ENCODE data around the gene SLC5A9. TPM values are rescaled to one million over a fixed set of nuclear protein-coding genes. Genes with fewer than 3 reads are reported as not detected.

Gene SLC5A9
- total RNA-seq, 1 experiment from 2014 or later: not detected

- BruUV-seq (replicated peaks): no TSS peak
- intact Hi-C loops (cut with micrococcal nuclease): no loop called here
These were observed 63.0 kb downstream of the SLC5A9 start for GRCh38 chr1:48285525-48285924.

GRCh38 chr1:48291421-48291820 is 68.9 kb downstream of the SLC5A9 start:
- H3K27ac ChIP-seq (ENCODE audit: low read depth, low read length): no peak overlapping the region
- no peak overlapping the region for H3K9ac ChIP-seq (ENCODE audit: low read length)
- RAD21 ChIA-PET (ENCODE audit: low non-redundant PET in 1 of 2, low total read pairs in 2 of 2, uncharacterized antibody in 2 of 2, unreplicated experiment in 2 of 2): no interaction called here
- no peak for TF ChIP-seq ZBTB33 (IDR thresholded peaks at IDR 0.05; ENCODE audit: extremely low read depth, insufficient replicate concordance, low read length)
- no peak for TF ChIP-seq ATF3 (IDR thresholded peaks at IDR 0.05)
- no peak for TF ChIP-seq REST (IDR thresholded peaks at IDR 0.05; ENCODE audit: low read depth)
- no peak for TF ChIP-seq SRF (IDR thresholded peaks at IDR 0.05; ENCODE audit: low read depth)
- ATAC-seq: no peak
- CTCF ChIA-PET: no interaction called here
- no TSS peak for BruUV-seq (replicated peaks)
- no peaks in the 10 kb centered on the region for H3K79me2 ChIP-seq (ENCODE audit: insufficient read depth, low read length)
- no peaks in the 10 kb centered on the region for H4K20me1 ChIP-seq (ENCODE audit: insufficient read depth)
- no peaks in the 10 kb centered on the region for H3K9me2 ChIP-seq (ENCODE audit: insufficient read depth)
- no peaks in the 10 kb centered on the region for H3K27me3 ChIP-seq (ENCODE audit: insufficient read depth, low read length)
- H2AFZ ChIP-seq (ENCODE audit: low read depth, low read length, poor library complexity, severe bottlenecking): no peak overlapping the region
- DNase-seq (ENCODE audit: low read depth, low spot score): no peak
- H3K4me3 ChIP-seq (replicated peaks in 1 of 2; ENCODE audit: low read depth in 1 of 2, low read length in 2 of 2): no peak overlapping the region
- intact Hi-C loops (cut with micrococcal nuclease): no loop called here
- no peaks in the 10 kb centered on the region for H3K9me3 ChIP-seq (ENCODE audit: control insufficient read depth in 1 of 2, insufficient read depth in 1 of 2, low read depth in 1 of 2, low read length in 2 of 2)
- no peaks in the 10 kb centered on the region for H3K36me3 ChIP-seq (ENCODE audit: control insufficient read depth in 1 of 2, insufficient read depth in 2 of 2, low read length in 2 of 2)
- no peak overlapping the region for H3K4me2 ChIP-seq (ENCODE audit: low read length)
- no peaks in the 10 kb centered on the region for H3K4me1 ChIP-seq (ENCODE audit: control insufficient read depth in 1 of 2, insufficient read depth in 2 of 2, low read length in 2 of 2)
- POLR2A ChIA-PET: no interaction called here

More at GRCh38 chr1:48285525-48285924, 63.0 kb downstream of the SLC5A9 start:
- no peak for DNase-seq (ENCODE audit: low read depth, low spot score)
- no peaks in the 10 kb centered on the region for H3K4me1 ChIP-seq (ENCODE audit: control insufficient read depth in 1 of 2, insufficient read depth in 2 of 2, low read length in 2 of 2)
- ChIA-PET RAD21 (ENCODE audit: low non-redundant PET in 1 of 2, low total read pairs in 2 of 2, uncharacterized antibody in 2 of 2, unreplicated experiment in 2 of 2) (interaction anchor here in 1 of 2 experiments (0.6 kb wide), 1 partner anchor 14 kb away, joined by 3 read pairs; no protein-coding TSS in a partner anchor), CTCF (interaction anchor here (0.7 to 1.4 kb wide), 2 partner anchors 176 to 1989 kb away, joined by 3 to 6 read pairs; no protein-coding TSS in a partner anchor), POLR2A (no interaction called here)
- no peak overlapping the region for H3K4me2 ChIP-seq (ENCODE audit: low read length)
- 0 out of 2 replicates have a peak, but pooled peaks have one; percentile 36 for ATAC-seq
- H3K9me3 ChIP-seq (ENCODE audit: control insufficient read depth in 1 of 2, insufficient read depth in 1 of 2, low read depth in 1 of 2, low read length in 2 of 2): no peaks in the 10 kb centered on the region
- H3K27me3 ChIP-seq (ENCODE audit: insufficient read depth, low read length): no peaks in the 10 kb centered on the region
- no peak overlapping the region for H3K4me3 ChIP-seq (replicated peaks in 1 of 2; ENCODE audit: low read depth in 1 of 2, low read length in 2 of 2)
- H3K9ac ChIP-seq (ENCODE audit: low read length): no peak overlapping the region
- no peaks in the 10 kb centered on the region for H3K9me2 ChIP-seq (ENCODE audit: insufficient read depth)
- no peak overlapping the region for H3K27ac ChIP-seq (ENCODE audit: low read depth, low read length)
- H4K20me1 ChIP-seq (ENCODE audit: insufficient read depth): no peaks in the 10 kb centered on the region
- H3K36me3 ChIP-seq (ENCODE audit: control insufficient read depth in 1 of 2, insufficient read depth in 2 of 2, low read length in 2 of 2): no peaks in the 10 kb centered on the region
- no peak for TF ChIP-seq SIN3A (IDR thresholded peaks at IDR 0.05; ENCODE audit: low read depth)
- TF ChIP-seq JUND (IDR thresholded peaks at IDR 0.05): no peak
- no peak for TF ChIP-seq RAD21 (IDR thresholded peaks at IDR 0.05; ENCODE audit: low read depth)
- no peak for TF ChIP-seq YY1 (IDR thresholded peaks at IDR 0.05; ENCODE audit: extremely low read depth, insufficient replicate concordance, low read depth, low read length)
- no peak for TF ChIP-seq SP1 (IDR thresholded peaks at IDR 0.05; ENCODE audit: low read depth)
- no peak for TF ChIP-seq POLR2A (IDR thresholded peaks at IDR 0.05; ENCODE audit: borderline replicate concordance, extremely low read depth, insufficient read depth, insufficient read length)
- no peak for TF ChIP-seq FOSL1 (IDR thresholded peaks at IDR 0.05; ENCODE audit: low read depth)
- no peak for TF ChIP-seq CBX3 (IDR thresholded peaks at IDR 0.05; ENCODE audit: low read depth)
- TF ChIP-seq EZH2 (IDR thresholded peaks at IDR 0.05): no peak
- TF ChIP-seq ATF3 (IDR thresholded peaks at IDR 0.05): no peak
- H3K79me2 ChIP-seq (ENCODE audit: insufficient read depth, low read length): no peaks in the 10 kb centered on the region
- no peak overlapping the region for H2AFZ ChIP-seq (ENCODE audit: low read depth, low read length, poor library complexity, severe bottlenecking)

Measured in HCT116 (cell line).